Measurements from ENCODE around the gene GON7.
A peak's percentile ranks its signal among the peaks of the same experiment; 100 is the strongest.
"Not testable (repeated sequence)": the region's sequence is repeated elsewhere in the genome, so short reads cannot be mapped to it uniquely, and the experiment has no call there.

GON7 gene

DNA sequence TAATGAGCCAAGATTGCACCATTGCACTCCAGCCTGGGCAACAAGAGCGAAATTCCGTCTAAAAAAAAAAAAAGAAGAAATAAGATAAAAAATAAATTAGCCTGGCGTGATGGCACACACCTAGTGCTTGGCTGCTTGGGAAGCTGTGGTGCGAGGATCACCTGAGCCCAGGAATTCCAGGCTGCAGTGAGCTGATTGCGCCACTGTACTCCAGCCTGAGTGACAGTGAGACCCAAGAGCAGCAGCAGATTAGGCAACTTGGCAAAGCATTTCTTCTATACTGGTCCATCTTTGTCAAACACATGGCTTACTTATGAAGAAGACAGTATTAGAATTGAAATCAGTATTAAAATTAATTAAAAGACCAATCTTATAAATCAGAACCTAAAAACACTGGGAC, 6.3 kb downstream of the GON7 start:
- DNase-seq: no peak

DNA sequence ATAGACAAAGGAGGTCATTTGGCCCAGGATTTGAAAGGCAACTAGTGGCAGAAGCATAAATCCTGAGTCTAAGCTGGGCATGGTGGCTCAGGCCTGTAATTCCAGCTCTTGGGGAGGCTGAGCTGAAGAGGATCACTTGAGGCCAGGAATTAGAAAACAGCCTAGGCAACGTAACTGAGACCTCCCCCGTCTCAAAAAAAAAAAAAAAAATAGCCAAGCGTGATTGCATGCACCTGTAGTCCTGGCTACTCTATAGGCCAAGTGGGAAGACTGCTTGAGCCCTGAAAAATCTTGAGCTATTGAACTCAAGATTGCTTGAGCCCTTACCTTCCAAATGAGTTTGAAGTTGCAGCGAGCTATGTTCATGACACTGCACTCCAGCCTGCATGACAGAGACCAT, 7.8 kb downstream of the GON7 start:
- DNase-seq: no peak

DNA sequence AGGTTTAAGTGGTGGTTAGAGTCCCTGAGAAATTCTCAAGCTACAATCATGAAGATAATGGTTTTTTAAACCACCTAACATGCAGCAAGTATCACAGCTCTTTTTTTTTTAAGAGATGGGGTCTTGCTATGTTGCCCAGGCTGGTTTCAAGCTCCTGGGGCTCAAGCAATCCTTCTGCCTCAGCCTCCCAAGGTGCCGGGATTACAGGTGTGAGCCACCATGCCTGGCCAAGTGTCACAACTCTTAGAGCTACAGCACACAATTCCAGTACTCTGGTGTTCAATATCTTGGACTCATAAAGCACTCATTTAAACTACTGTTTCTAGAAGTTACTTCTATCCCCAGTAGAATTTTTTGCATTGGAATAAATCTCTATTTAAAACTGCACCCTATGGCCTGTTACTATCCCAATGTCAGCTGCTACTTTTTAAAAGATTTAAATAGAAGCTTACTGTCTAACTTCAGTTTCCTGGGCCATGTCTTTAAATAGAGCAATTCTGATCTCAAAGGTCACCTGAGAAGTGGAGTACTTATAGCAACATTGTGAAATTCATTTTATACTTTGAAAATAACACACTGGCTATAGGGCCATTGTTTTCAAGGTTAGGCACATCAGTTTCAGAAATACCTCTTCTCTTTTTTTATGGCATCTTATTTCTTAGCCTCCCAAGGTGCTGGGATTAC, 11.4 kb downstream of the GON7 start:
- DNase-seq: no peak

DNA sequence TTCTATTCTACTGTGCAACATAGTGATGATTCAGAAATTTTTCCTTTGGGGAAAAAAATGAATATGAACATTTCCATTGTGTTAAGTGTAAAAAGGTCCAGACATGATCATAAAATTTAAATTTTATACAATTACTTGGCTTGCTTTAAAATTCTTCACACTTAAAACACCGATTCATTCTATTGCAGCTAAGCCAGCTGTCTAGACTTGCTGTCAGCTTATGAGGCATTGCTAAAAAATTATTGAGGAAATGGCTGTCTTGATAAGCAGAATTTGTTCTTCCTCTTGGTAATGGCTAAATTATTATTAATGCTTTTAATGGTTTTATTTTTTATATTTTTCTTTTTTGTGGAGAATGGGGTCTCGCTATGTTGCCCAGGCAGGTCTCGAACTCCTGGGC, 19.9 kb downstream of the GON7 start:
- no peak for DNase-seq

DNA sequence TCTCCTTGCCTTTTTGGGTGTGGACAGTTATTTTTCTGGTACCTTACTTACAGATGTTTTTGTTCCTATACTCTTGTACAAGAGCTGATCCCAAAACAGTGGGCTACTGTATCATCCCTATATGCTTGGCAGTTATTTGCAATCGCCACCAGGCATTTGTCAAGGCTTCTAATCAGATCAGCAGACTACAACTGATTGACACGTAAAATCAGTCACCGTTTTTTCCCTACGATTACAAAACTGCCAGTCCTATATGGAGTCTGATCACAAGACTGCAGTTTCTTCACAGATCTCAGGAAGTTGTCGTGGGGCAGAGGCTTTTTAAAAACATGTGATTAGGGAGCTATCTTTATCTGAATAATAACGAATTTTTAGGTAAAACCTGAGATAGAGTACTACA, 20.4 kb downstream of the GON7 start:
- DNase-seq: no peak

DNA sequence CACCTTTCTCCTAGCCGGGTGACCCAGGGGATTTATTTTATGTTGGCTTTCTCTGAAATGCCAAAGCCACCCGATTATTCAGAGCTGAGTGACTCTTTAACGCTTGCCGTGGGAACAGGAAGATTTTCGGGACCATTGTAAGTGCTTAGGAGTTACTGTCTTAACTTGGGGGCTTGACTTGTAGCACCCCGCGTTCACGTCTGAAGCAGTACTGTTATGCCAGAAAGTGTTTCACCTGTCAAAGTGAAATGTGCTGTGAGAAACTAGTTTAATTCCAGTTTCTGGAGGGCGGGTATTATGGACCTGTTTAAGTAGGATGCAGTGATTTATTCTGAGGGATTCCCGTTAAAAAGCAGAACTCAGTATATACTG, 21.5 kb downstream of the GON7 start:
- DNase-seq: no peak

DNA sequence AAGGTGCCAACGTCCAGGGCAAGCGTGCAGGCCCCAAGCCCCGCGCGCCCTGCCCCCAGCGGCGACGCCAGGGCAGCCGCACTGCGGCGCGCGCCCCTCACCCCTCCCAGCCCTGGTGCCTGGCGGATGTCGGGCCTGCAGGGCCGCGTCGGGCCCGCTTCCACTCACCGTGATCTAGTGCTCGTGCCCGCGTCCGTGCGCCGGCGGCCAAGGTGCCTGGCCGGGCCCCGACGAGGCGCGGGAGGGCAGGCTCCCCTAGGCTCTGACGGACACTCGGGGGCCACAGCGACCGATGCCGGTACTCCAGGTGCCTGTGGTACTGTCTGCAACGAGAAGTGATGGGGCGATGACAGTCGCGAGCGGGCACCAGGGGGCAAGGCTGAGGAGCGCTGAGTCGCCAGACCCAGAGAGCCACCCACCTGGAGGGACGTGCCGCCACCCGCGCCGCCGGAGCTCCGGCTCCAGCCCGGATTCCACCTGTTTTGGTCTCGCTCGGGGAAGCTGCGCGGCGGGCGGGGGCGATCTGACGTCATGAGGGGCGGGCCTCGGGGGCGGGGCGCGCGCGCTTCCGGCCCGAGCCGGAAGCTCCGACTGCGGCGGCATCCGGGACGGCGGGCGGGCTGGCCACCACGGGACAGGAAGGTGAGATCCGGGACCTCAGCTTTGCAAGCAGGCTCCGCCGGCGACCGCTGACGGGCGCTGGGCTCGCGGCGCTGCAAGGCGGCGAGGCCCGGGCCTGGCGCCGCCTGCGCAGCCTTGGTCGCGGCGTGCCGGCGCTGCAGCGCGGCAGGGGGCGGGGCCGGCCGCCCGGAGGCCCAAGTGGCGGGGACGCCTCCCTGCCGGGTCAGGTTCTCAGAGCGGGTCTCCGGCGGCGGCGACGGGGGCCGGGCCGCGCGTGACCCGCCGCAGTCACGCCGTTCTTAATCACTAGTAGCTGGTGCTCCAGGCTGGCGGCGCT, 22.2 kb downstream of the GON7 start, which contains the start of the genes LYSET and MOAP1:
Gene LYSET, plus strand, starts transcription at position 927 of the 958 bp plus-strand sequence. CDS start 89 bp downstream, outside the sequence.
Gene MOAP1, minus strand, starts transcription at position 507 of the 958 bp plus-strand sequence. CDS start 655 bp downstream, outside the sequence.
- peak; percentile 39 to 93 (median 82) for DNase-seq

DNA sequence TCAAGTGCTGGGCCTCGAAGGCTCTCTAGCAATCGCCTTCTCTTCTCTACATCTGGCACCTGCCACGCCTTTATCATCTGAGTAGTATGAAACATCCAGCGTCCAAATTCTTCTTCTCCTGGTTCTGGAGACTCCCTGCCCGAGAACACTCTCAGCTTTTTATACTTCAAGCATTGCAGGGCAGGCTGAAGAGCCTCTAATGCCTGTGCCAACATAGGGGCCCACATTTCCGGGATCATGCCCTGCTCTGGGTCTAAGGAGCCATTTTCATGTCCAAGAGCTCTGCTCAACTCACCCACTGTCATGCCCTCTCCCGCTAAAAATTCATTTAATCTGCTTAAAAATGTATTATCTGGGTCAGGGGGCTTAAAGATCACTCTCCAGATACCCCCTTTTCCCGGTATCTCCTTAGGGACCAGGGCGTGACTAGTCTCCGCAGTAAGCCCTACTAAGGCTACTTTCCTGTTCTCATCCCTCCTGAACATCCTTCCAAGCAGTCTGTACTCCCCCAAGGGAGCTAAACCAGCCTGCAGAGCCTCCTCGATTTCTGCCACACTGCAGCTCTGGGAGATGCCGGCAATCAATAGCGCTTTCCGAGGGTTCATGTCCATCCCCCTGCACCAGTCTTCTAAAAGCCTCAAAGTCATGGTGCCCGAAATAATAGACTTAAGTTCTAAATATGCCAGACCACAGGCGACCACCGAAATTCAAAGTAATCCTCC, 23.1 kb downstream of the GON7 start:
- no peak for DNase-seq

DNA sequence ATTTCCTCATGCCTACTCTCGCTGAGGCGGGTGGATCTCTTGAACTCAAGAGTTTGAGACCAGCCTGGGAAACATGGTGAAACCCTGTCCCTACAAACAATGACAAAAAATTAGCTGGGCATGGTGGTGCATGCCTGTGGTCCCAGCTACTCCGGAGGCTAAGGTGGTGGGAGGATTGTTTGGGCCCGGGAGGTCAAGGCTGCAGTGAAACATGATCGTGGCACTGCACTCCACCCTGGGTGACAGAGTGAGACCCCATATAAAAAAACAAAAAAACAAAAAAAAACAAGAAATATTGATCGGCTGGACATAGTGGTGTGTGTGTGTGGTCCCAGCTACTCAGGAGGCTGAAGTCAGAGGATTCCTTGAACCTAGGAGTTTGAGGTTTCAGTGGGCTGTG, 31.4 kb downstream of the GON7 start:
- no peak for DNase-seq

DNA sequence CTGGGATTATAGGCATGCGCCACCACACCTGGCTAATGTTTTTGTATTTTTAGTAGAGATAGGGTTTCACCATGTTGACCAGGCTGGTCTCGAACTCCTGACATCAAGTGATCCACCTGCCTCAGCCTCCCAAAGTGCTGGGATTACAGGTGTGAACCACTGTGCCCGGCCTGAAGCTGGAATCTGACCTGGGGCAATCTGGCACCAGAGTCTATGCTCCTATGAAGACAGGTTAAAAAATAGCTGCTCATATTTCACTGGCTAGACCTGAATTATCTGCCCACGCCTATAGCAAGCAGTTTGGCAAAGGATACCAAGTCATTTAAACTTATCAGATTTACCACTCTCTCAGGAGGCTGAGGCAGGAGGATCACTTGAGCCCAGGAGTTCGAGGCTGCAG, 32.1 kb downstream of the GON7 start:
- not testable (repeated sequence) for DNase-seq

DNA sequence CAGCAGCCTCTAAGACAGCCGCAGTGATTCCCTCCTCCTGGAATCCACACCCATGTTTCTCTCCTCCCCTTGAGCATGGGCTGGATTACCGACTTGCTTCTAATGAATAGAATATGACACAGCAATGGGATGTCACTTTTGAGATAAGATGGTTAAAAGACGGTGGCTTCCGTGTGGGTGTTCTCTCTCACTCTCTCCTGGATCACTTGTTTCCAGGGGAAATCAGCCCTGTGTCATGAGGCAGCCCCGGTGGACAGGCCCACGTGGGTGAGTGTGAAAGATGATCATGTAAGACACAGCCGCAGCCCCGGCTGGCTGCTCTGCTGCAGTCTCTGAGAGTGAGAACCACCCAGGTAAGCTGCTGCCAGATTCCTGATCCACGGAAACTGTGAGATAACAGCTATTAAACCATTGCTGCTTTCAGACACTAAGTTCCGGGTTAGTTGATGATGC, 32.9 kb downstream of the GON7 start:
- peak in 13 of 56 donors; percentile 6 to 46 (median 17) for DNase-seq

DNA sequence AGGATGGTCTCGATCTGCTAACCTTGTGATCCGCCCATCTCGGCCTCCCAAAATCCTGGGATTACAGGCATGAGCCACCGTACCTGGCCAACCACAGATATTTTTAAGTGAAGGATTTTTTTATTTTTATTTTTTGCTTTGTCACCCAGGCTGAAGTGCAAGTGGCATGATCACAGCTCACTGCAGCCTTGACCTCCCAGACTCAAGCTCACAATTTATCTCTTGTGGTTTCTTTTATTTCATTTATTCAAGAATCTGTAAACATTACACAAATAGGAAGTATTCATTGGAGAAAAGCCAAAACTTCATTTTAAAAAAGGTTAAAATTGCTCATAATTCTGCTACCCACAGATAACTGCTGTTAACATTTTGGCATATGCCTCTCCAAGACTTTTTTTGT, 35.5 kb downstream of the GON7 start:
- DNase-seq: no peak

DNA sequence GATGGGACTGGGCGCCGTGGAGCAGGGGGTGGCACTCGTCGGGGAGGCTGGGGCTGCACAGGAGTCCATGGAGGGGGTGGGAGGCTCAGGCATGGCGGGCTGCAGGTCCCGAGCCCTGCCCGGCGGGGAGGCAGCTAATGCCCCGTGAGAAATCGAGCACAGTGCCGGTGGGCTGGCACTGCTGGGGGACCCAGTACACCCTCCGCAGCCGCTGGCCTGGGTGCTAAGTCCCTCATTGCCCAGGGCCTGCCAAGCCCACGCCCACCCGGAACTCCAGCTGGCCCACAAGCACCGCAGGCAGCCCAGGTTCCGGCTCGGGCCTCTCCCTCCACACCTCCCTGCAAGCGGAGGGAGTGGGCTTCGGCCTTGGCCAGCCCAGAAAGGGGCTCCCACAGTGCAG, 36.7 kb downstream of the GON7 start:
- DNase-seq: not testable (repeated sequence)

DNA sequence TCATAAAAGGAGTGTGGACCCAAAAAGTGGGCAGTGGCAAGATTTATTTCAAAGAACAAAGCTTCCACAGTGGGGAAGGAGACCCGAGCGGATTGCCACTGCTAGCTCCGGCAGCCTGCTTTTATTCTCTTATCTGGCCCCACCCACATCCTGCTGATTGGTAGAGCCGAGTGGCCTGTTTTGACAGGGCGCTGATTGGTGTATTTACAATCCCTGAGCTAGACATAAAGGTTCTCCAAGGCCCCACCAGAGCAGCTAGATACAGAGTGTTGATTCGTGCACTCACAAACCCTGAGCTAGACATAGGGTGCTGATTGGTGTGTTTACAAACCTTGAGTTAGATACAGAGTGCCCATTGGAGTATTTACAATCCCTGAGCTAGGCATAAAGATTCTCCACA, 37.2 kb downstream of the GON7 start:
- not testable (repeated sequence) for DNase-seq

DNA sequence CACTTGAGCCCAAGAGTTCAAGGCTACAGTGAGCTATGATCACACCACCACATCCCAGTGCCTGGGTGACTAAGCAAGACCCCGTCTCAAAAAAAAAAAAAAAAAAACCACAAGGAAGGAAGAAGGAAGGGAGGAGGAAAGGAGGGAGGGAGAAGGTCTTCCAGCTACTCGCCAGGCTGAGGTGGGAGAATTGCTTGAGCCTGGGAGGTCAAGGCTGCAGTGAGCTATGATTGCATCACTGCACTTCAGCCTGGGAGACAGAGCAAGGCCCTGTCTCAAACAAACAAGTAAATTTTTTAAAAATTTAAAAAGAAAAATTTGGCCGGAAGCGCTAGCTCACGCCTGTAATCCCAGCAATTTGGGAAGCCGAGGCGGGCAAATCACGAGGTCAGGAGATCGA, 38.3 kb downstream of the GON7 start:
- not testable (repeated sequence) for DNase-seq

DNA sequence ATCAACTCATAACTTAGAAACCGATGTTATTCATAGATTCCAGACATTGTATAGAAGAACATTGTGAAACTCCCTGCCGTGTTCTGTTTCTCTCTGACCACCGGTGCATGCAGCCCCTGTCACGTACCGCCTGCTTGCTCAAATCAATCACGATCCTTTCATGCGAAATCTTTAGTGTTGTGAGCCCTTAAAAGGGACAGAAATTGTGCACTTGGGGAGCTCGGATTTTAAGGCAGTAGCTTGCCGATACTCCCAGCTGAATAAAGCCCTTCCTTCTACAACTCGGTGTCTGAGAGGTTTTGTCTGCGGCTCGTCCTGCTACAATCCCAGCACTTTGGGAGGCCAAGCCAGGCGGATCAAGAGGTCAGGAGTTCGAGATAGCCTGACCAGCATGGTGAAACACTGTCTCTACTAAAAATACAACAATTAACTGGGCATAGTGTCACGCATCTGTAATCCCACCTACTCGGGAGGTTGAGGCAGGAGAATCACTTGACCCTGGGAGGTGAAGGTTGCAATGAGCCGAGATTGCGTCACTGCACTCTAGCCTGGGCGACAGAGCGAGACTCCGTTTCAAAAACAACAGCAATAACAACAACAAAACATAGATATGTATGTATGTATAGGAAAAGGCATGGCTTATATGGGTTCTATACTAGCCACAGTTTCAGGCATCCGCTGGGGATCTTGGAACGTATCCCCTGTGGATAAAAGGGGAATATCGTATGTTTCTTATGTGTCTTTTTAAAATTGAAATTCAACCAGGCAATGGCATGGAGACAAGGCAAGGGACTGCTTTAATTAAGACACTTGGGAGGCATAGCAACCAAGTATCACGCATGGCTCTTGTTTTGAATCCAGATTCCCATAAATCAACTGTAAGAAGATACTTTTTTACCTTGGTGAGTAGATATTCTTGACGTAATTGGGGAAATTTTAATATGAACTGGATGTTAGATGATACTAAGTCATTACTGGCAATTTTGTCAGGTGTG, 41.3 kb downstream of the GON7 start:
- not testable (repeated sequence) for DNase-seq

DNA sequence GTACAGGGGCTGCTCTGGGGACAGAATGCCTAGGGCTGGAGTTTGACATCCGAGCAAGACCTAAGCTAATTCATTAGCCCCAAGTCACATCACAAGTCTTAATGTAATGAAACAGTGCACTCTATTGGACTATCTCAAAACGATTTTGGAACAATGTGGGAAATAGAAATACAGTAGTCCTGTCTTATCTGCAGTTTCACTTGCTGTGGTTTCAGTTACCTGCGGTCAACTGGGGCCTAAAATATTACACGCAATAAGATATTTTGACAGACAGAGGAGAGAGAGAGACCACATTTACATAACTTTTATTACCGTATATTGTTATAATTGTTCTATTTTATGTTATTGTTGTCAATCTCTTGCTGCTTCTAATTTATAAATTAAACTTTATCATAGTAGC, 43.3 kb downstream of the GON7 start:
- DNase-seq: no peak

DNA sequence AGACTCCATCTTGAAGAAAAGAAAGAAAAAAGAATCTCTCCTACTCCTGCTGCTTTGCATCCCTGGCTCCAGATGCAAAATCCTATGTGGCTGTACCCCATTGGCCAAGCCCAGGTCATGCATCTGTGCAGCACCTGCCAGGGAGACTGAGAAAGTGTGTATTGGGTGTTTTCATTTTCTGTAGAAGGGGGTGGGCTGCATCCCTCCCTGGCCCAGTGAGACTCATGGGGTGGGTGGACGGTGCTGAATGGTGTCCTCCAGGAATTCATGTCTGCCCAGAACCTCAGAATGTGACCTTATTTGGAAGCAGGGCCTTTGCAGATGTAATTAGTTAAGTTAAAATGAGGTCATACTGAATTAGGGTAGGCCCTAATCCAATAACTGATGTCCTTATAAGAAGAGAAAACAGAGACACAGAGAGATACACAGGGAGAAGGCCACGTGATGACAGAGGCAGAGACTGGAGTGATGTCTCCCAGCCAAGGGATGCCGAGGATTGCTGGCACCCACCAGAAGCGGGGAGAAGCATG, 45.4 kb downstream of the GON7 start:
- DNase-seq: no peak

DNA sequence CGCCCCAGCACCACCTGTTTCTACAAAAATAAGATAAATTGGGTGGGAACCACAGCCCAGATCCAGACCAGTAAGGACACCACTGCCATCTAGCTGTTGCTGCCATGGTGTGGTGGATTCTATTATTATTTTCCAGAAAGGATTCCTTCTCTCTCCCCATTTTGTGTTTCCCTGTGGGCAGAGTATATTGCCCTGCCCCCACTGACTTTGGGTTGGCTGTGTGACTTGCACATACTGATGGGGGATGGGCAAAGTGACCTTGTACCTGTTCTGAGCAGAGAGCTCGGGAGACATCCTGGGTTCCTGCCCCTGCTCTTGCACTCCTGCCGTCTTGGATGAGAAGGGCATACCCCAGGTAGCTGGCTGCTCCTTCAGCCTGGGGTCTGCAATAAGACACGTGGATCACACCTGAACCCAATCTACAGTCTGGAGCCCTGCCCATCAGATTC, 46.5 kb downstream of the GON7 start:
- peak in 1 of 56 donors; percentile 11 for DNase-seq

All from amygdala (tissue), 56 donors.